Liver (tissue), 3 donors: ENCODE measurements around the gene SERINC4.

Experiments
- CTCF ChIP-seq: fragments of 150-350 bp; IDR thresholded peaks from 2 replicates; pipeline ENCODE4 v1.5.1; 2017; ENCODE audit warnings: improper control_type of control experiment, low read depth, low read length; ENCODE audit not compliant: missing input control
- MAX ChIP-seq: IDR thresholded peaks from 2 replicates; pipeline ENCODE4 v1.6.1; 2016; ENCODE audit warnings: antibody characterized with exemption
- SP1 ChIP-seq: IDR thresholded peaks from 2 replicates; pipeline ENCODE4 v1.6.1; 2018; ENCODE audit warnings: antibody characterized with exemption, mild to moderate bottlenecking
- YY1 ChIP-seq: IDR thresholded peaks from 2 replicates; pipeline ENCODE4 v1.6.1; 2016; ENCODE audit warnings: antibody characterized with exemption, mild to moderate bottlenecking
- ZBTB33 ChIP-seq: IDR thresholded peaks from 2 replicates; pipeline ENCODE4 v1.6.1; 2016; ENCODE audit warnings: antibody characterized with exemption
- donor health status: healthy.
- donor health status: healthy.

- no peak for TF ChIP-seq YY1
- TF ChIP-seq SP1, result no peak
- TF ChIP-seq CTCF, result no peak
- TF ChIP-seq ZBTB33, result no peak
- TF ChIP-seq MAX, result no peak
Measured at GRCh38 chr15:43762824-43763223, 37.2 kb downstream of the SERINC4 start.
